ENCODE measurements around the gene OR4C16.

The OR4C16 gene

GRCh38 chr11:55571828-55572227 is at the start of gene OR4C16:
TSS of gene OR4C16 (plus strand) at chr11:55572128. CDS start at chr11:55572128, 0 bp downstream.
- no peak for DNase-seq

GRCh38 chr11:55554169-55554568 is 17.8 kb upstream of the OR4C16 start, which contains the start of gene OR4C15:
TSS of gene OR4C15 (plus strand) at chr11:55554469. CDS start at chr11:55554469, 0 bp downstream.
- no peak for DNase-seq

- no peak for DNase-seq
Observed at GRCh38 chr11:55572548-55572947, 620 bp downstream of the OR4C16 start.

- DNase-seq, result no peak
Observed at GRCh38 chr11:55607545-55607944, 35.6 kb downstream of the OR4C16 start, which contains the start of gene OR4C11. TSS of gene OR4C11 (minus strand) at chr11:55607645. CDS start at chr11:55604373, 3,272 bp downstream.

Measured in inflammatory macrophage treated with lipopolysaccharide for 4 hours (primary cell).